ENCODE measurements around the gene METRNL.
A peak's percentile ranks its signal among the peaks of the same experiment; 100 is the strongest.

METRNL gene

DNA sequence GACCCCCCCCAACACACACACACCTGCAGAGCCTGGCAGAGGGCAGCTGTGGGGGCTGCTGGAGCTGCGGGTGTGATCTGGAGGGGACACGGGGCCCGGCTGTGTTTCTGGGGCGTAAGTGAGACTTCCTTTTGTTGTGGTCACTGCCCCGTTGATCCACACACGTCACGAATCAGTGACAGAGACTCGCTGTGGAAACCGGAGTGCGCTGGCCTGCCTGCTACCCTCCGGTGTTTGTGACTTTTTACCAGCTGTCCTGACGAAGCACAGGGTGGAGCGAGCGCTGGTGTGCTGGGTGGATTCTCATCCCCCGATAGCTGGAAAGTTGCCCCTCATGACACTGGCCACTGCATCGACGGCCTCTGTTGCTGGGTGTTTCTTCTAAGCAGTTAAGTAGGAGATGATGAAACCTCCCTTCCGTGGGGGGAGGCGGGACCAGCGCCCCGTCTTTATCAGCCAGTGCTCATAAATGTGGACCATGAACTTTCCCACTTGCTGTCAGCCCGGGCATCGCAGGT, 2.3 kb downstream of the METRNL start:
- peak in 1 of 2 experiments; percentile 15 for DNase-seq

DNA sequence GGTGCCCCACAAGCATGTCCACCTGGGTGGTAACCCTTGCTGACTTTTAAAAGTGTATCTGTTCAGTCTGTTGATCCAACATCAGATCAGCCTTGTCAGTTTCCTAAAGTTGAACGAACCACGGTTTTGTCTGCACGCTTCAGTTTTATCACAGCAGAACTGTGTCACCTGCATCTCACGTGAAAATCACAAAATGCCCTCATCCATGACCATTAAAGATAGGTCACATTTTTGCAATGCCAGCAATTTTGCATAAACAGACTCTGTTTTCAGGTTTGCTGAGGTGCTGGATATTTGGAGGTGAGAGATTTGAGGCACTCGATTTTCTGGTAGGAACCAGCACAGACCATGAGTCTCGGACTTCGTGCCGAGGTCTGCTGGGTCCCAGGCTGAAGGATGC, 3.0 kb downstream of the METRNL start:
- no peak for DNase-seq

DNA sequence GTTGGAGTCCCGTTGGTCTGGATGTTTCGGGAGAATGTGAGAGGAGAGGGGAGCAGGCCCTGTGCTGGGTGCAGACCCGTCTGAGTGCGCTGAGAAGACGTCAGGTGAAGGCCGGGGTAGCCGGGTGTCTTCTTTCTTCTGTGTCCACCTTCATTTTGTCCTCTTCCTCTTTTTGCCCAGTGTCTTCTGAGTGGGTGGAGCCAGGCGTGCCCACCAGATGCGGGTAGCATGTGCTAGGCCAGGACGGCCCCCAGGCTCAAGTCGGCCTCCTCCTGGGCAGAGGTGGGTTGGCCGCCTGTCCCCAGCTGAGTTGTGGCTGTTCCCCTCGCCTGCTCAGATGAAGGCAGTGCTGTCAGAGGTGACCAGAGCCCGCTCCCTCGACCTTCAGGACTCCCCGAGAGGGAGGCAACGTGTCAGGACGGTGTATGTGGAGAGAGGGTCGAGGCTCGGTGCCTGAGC, 3.5 kb downstream of the METRNL start:
- no peak for DNase-seq

DNA sequence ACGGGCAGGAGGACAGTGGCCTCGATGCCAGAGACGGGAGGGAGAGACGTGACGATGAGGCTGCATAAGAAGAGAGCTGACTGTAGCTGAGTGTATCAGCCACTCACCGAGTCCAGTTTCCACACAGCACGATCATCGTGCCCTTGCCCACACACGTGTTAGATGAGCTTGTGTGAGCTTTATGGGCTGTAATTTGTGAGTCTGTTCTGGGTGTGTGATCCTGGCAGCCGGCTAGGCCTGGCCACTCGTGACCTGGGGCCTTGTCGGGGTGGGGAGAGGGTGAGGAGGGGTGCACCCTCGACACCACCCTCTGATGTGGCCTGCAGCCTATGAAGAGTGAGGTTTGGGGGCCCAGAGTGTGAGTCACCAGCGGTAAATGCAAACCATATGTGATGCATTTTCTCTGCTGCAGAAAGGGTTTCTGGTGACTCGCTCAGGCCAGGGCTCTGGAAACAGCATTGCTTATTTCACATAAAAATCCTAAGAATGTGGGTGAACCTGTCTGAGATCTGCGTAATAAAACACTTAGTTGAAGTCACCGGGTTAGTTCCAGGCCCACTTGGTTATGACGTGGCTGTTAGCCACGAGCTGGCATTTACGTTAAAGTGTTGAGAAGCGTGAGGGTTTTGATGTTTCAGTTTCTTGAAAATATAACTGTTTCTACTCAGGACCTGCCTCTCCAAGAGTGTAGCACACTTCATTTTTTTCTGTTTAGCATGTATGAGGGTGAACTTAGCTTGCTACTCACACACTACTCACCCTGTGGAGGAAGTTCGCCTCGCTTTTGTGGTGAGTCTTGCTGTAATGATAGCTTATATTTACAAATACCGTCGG, 4.2 kb downstream of the METRNL start:
- DNase-seq, result peak; percentile 25 to 49

DNA sequence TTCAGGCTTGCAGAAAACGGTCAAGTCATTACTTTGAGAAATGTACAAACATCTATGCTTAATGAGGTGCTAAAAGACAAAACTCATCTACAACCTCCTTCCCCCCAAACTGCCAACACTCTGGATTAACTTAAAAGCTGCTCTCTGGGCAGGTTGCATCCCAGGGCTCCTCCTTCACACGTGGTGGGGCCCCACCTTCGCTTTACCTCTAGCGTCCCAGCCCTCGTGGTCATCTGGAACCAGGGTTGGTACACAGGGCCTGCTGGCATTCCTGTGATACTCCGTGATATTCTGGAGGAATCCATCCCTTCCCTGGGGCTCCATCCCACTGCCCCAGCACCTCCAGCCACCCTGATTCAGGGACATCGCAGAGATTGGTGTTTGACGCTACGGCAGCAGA, 4.8 kb downstream of the METRNL start:
- no peak for DNase-seq

DNA sequence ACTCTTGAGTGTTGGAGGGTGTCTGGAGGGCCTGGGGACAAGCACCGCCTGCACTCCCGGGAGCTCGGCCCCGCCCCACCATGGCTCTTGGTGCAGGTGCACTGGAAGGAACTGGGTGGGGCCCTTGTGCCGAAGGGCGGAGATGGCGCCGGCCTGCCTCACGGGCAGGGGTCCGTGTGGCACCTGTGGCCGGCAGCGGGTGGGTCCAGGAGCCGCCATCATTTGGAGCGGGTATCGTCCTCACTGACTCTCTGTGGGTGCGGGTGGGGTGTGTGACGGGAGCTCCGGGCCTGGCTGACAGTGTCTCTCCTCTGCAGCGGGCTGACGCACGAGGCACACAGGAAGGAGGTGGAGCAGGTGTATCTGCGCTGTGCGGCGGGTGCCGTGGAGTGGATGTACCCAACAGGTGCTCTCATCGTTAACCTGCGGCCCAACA, 5.2 kb downstream of the METRNL start:
- DNase-seq, result no peak

DNA sequence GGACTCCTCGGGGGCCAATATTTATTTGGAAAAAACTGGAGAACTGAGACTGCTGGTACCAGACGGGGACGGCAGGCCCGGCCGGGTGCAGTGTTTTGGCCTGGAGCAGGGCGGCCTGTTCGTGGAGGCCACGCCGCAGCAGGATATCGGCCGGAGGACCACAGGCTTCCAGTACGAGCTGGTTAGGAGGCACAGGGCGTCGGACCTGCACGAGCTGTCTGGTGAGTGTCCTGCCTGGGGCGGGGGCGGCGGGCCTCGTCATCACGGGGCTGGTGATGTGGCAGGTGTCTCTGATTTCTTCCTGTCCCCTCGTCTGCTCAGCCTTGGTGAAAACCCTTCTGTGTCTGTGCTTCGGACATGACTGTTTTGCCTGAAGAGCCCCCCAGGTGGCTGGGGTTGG, 5.7 kb downstream of the METRNL start:
- no peak for DNase-seq

DNA sequence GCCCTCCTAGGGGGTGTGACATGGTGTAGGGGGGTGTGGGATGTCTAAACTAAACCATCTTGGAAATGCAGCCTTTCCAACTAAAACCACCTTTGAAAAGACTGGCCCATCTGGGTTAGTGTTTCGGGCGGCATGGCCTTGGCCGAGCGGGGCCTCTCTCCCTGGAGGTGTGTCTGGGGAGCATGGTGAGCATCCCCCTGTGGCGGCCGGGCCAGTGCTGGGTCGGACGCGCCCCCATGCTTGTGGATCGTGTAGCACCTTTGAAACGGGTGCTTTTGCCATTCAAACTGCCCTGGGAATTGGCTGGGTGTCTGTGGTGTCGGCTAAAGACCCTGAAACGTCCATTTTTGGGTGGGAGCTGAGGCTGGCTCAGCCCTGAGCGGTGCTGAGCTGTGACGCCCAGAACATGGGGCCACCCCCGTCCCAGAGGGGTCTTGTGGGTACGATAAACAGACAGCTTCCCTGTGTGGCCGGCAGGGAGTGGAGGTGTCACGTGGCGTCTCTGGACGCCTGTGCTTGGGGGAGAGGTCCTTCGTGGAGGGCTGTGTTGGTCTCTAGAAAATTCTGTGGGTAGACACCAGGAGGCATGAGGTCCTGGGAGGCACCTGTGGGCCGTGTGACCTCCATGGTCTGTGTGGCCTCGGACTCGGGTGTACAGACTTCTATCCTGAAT, 6.3 kb downstream of the METRNL start:
- no peak for DNase-seq

DNA sequence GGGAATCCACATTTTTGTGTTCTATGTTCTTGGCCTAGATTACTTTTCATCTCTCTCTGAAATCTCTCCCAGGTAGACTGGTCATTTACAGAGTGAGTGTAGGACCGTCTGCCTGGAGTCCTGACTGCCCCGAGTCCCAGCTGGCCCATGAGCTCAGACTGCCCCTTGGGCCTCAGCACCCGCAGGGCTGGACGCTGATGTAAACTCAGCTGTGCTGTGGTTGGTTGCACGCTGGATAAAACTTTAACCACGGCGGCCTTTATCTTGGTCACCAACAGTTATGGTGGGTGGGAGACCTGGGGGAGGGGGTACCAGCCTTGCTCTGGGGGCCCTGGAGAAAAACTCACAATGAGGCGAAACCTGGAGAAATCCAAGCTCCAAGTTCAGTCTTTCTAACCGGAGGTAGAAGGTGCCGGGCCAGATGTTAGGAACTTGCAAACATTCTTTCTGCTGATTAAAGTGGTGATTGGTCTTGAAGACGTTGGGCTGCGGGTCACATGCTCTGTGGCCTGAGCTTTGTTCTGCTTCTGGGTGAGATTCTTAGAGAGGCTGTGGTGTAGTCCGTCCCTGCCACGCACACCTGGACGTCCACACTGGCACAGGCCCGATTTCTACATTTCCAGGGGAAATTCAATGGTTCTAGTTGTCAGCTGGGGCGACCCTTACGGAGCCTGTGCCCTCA, 6.9 kb downstream of the METRNL start:
- no peak for DNase-seq

DNA sequence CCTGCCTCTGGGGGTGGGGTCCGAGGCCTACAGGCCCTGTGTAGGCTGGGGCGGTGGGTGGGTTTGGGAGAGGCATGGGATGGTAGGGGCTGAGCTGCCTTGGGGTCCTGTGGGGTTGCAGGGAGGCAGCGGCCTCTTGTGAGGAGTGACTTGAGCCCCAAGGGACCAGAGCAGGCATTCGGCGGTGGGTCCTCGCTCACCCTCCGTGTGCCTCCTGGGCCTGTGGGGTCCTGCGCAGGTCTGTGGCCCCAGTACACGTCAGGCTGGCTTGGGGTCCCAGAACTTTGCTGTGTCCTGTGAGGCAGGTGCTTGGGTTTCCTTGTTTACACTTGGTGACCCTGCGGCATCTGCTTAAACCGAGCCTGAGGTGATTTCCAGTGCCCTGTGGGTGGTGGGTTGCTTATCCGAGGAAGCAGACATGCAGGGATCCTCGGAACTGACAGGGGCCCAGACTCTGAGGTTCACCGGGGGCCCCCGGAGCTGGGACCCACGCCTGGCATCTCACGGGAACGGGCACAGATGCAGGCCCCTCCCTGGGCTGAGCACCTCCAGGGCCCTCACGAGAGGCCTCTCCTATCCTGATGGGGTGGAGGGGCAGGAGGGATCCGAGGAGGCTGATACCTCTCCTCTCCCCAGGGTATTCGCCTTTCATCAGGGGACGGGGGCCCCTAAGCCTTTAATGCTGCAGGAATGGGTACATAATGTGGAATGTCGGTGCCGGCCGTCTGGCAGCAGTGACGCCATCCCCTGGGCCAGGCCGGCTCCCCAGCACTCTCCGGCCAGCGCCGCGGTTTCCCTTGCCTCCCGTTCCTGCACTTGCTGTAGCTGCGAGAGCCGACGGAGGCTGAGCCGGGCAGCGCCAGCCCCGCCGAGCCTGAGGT, 7.7 kb downstream of the METRNL start:
- no peak for DNase-seq

DNA sequence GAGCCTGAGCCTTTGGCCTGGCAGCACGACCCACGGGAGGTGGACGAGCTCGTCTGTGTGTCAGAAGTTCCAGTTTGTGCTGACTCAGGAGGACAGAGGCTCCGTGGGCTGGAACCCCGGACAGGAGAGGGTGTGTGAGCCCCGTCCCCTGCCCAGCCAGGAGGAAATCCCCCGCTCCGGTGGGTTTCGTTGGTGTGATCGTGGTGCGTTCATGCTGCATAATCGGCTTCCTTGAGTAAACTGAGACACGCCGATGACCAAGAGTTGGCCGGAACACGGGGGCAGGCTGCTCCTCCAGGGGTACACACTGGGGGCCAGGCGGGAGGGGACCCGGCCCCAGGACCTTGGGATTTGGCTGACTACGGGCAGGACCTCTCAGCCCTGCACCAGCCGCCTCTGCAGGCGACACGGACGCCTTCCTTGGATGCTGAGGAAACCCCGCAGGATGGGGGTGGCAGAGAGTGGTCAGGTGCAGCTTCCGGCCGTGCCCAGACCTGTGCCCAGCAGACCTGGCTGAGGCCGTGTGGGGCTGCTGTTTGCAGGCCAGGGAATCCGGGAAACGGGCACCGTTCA, 8.5 kb downstream of the METRNL start:
- no peak for DNase-seq

DNA sequence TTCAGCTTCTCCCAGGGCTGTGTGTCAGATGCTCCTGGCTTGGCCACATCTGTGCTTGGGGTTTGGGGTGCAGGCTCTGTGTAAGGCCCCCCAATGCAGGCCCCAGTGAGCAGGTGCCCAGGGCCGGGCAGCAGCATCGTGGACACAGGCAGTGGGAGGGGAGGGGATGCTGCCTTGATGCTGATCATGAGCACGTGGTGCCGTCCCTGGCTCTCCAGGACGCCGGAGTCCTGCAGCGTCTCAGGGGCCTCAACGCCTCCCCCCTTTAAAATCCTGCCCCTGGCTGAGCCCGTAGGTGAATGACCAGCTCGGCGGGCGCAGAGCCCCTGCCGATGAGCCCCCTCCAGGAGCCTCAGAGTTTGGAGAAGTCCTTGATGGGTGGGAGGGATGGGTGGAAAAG, 9.0 kb downstream of the METRNL start:
- no peak for DNase-seq

DNA sequence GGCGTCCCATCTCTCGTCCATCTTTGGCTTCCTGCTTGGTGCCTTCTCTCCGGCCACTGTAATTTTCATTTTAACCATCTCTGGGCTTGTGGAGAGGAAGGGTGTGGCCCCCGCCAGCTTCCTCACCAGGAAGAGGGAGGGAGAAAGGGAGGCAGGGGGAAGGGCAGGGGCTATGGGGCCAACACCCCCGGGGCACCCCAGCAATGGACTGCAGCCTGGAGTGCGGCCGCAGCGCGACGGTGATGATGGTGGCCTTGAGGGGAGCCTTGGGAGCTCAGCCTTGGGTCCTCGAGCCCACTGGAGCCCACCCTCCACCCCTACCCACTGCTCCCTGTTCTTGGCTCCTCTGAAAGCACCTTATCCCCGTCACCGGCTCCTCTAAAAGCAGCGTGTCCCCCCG, 9.5 kb downstream of the METRNL start:
- DNase-seq, result no peak

DNA sequence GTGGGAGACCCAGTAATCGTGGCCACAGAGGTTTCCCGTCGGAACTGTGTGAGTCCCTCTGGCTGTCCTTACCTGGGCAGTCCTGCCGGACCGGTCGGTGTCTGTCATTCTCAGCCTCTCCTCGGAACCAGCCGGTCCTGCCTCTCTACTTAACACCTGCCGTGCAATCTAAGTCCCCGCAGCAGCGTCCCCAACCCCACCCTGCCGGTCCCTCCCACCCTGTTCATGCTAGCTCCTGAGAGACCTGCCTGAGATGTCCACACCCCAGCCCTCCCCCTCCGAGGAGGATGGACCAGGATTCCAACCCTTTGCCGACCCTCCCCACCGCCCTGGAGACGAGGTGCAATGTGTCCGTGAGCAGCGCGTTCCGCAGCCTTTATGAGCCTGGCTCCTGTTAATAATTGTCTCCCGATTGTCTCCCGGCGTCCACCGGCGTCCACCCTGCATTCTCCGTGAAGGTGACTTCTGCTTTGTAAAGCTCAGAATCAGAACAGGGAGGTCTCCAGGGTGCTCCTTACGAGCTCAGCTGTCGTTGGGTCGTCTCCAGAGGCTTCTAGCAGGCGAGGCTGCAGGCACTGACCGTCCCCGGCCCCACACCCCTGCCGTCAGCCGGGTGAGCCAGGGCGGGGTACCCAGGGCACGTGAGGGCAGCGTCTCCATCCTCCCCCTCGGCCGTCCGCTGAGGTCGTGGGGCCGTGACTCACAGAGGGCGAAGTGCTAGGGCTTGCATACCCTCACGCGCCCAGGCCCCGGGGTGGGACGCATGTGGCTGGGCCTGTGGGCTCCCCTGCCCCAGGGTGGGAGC, 10.1 kb downstream of the METRNL start:
- no peak for DNase-seq

DNA sequence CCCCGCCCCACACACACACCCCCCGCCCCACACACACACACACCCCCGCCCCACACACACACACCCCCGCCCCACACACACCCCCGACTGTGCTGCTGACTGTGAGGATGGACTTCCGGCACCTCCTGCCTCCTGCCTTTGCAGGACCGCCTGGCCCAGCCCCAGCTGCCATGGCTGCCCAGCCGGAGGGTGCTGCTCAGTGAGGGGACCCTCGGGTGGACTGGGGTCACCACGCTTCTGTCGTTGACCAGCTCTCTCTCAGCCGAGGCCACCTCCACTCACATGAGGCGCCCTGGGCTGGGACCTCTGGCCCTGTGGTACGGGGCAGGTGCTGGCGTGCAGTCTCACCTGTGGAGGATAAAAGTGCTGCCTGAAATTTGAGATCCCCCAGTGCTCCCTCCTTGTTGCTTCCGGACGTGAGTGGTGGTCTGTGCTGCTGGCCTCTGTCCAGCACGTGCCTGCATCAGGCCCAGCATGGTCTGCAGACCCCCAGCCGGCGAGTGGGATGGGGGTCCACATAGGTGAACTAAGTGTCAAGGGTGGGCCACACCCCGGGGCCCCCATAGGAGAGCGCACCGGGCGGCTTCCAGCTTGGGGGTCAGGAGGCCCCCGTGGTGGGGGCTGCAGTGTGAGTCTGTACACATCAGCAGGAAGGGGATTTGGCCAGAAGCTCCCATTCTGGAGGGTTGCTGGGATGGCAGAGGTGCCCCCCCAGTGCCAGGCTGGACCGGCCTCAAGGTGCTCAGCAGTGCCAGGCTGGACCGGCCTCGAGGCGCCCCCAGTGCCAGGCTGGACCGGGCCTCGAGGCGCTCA, 11.2 kb downstream of the METRNL start:
- DNase-seq, result no peak

DNA sequence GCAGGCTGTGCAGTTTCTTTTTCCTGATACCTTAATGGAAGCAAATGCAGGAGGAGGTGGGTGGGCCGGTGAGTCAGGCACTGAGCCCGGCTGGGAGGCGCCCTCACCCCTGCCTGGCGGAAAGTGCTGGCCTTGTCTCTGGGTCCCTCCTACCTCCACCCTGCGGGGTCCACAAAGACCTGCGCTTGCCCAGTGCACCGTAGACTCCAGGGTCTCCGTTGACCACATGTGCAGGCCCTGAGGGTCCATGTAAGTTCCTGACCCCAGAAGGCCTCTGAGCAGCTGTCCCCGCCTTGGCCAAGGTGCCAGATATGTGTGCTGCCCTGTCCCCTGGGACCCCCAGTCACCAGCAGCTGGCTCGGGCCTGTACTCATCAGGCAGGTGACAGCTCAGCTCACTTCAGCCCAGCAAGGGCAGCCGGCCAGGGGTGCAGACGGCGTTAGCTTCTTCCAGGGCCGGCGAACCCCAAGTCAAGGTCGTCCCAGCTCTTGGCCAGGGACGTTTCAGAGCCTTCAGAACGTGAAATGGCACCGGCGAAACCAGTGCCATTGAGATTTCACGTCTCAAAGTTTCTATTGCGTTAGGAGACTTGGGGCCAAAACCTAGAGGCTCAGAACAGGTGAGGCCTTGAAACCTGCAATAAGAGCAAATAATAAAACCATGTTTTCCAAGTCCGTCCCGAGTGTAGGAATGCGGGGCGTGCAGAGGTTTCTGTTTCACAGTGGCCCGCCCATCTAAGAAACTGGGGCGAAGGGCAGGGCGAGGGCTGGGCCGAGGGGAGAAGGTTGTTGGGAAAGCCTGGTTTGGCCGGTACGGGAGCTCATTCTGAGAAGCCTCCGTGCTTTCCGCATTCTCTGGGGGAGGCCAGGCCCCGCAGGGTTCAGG, 12.1 kb downstream of the METRNL start:
- no peak for DNase-seq

DNA sequence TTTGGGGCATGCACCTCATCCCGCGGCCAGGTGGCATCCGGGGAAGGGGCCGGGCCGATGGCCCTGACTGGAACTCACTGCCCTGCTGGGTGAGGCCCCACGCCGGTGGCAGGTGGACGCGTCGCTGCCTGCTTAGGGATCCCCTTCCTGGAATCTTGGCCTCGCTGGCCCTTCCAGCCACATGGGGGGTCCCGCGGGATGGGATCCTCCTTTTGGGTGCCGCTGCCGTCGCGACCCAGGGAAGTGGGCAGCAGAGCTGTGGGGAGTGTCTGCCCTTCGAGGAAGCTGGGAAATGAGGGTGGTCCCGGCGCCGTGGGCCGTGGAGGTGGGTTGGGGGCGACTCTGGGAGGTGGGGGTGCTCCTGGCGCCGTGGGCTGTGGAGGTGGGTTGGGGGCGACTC, 12.8 kb downstream of the METRNL start:
- DNase-seq, result no peak

DNA sequence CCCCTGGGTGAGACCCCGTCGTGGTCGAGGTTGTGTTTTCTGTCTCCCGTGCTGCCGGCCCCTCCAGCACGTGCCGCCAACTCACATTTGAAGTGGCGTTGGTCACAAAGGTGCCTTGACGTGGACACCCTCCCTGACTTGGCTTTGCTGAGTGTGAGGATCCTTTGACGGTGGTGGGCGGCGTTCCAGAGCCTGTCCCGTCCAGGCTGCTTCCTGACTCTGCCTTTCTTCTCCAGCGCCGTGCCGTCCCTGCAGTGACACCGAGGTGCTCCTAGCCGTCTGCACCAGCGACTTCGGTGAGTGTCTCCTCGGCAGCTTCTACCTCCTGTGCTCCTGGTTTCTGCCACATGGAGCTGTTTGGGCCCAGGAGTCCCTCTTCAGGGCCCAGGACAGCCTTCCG, 13.5 kb downstream of the METRNL start:
- DNase-seq, result no peak

DNA sequence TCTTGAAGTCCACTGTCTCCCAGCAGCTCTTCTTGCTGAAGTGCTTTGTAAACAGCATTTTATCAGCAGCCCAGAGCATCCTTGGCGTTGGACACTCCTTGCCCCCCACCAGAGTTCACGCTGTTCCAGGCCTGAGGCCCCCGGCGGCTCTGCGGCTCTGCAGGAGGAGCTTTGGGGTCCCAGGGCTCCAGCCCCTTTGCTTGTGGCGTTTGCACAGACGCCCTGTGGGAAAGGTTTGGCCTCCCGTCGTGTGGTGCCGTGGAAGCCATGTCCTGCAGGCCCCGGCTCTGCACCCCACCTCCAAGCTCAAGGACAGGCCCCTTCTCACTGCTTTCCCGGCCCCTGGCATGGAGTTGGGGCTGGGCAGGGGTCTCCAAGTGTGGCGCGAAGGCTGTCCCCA, 14.1 kb downstream of the METRNL start:
- DNase-seq, result no peak
